ENCODE data around the gene ORC2. TPM values are rescaled to one million over a fixed set of nuclear protein-coding genes. Genes with fewer than 3 reads are reported as not detected.

The ORC2 gene
- total RNA-seq, 4 donors from 2014 or later = 6.2 to 22.5 (median 12.9) TPM

DNA sequence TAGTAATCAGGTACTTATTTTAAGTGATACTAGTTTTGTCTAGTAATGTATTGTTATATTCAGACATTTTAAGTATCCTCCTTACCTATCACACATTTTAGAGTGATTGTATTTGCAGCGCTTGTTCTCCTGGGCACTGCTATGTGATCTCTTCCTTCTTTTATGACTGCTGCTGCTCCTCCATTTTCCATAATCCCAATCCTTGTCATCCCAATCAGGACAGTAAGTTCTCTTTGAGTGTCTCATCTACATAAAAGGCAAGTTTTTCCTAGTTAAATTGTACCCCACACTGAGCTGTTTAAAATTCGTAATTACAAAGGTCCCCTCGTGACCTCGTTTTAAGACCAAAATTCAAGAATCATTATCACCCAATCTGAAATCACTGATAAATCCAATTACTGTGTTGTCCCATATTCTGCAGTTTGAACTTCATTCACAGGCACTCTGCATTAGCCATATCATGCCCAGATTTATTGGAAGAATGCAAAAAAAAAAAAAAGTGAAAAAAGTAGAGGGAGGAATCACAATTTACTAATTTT lies 101.8 kb downstream of the ORC2 start:
- Histone ChIP-seq H3K27me3 (no peaks in the 10 kb centered on the region), H3K9me3 (no peaks in the 10 kb centered on the region), H3K4me3 (peak overlapping the region; percentile 81 to 100 (median 94)), H3K4me1 (peaks cover 17 to 75% (median 27%) of the 10 kb centered on the region in 3 donors), H3K36me3 (peaks cover 24 to 47% (median 27%) of the 10 kb centered on the region in 3 donors), H3K27ac (peak overlapping the region; percentile 99 to 100 (median 100))
- no peak for TF ChIP-seq POLR2A (IDR thresholded peaks at IDR 0.05)
- TF ChIP-seq, protein P1, sequence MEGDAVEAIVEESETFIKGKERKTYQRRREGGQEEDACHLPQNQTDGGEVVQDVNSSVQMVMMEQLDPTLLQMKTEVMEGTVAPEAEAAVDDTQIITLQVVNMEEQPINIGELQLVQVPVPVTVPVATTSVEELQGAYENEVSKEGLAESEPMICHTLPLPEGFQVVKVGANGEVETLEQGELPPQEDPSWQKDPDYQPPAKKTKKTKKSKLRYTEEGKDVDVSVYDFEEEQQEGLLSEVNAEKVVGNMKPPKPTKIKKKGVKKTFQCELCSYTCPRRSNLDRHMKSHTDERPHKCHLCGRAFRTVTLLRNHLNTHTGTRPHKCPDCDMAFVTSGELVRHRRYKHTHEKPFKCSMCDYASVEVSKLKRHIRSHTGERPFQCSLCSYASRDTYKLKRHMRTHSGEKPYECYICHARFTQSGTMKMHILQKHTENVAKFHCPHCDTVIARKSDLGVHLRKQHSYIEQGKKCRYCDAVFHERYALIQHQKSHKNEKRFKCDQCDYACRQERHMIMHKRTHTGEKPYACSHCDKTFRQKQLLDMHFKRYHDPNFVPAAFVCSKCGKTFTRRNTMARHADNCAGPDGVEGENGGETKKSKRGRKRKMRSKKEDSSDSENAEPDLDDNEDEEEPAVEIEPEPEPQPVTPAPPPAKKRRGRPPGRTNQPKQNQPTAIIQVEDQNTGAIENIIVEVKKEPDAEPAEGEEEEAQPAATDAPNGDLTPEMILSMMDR (IDR thresholded peaks at IDR 0.05) = no peak
- 3 to 5% methylated on average over 4 of the region's 4 CpGs for WGBS, 2 donors
- no peak for DNase-seq
- intact Hi-C loops (cut with DNase I) = loop anchor here (5.0 kb wide), 1 partner anchor 49 kb away; the partner anchor contains the start of gene BZW1

- no peak for DNase-seq
- Histone ChIP-seq H3K4me3 (peak overlapping the region in 3 of 4 donors; percentile 81 to 97 (median 91)), H3K4me1 (peaks cover 17 to 74% (median 21%) of the 10 kb centered on the region in 3 donors), H3K27ac (peak overlapping the region in 3 of 4 donors; percentile 24 to 100 (median 99)), H3K36me3 (peaks cover 38 to 62% (median 41%) of the 10 kb centered on the region in 3 donors), H3K9me3 (no peaks in the 10 kb centered on the region), H3K27me3 (no peaks in the 10 kb centered on the region)
- no peak for TF ChIP-seq POLR2A (IDR thresholded peaks at IDR 0.05)
- intact Hi-C loops (cut with DNase I) = loop anchor here (5.0 kb wide), 1 partner anchor 48 kb away; the partner anchor contains the start of gene BZW1
- 26 to 37% methylated on average over 11 to 12 of the region's 12 CpGs for WGBS, 2 donors
Measured at GRCh38 chr2:200860092-200860795, 103.2 kb downstream of the ORC2 start.

Small RNAs within 50 kb of the gene (small RNA-seq; reads per million reads assigned to genes)
- gene RF00019 (0 reads per million in 4 donors), gene RNU6-312P (0 reads per million in 4 donors), gene RNU6-762P (0 reads per million in 4 donors)

Other genes with a start within 250 kb of the ORC2 start
- 100 to 1,000 TPM; 129 to 303 (median 251) TPM for gene BZW1, start 151.8 kb downstream of the ORC2 start, total RNA-seq
- gene CLK1, start 99.0 kb downstream of the ORC2 start, total RNA-seq = 100 to 1,000 TPM in 1 of 4 donors, 10 to 100 TPM in 3; 59.4 to 161 (median 74.7) TPM
- gene PPIL3, start 74.6 kb downstream of the ORC2 start, total RNA-seq = 10 to 100 TPM; 10.2 to 31.5 (median 12.8) TPM
- 10 to 100 TPM; 13.5 to 24.0 (median 19.2) TPM for gene NIF3L1, start 74.3 kb downstream of the ORC2 start, total RNA-seq
- gene HYCC2, start 108.0 kb upstream of the ORC2 start, total RNA-seq = 10 to 100 TPM in 2 of 4 donors, 1 to 10 TPM in 2; 9.1 to 20.7 (median 11.2) TPM
- 100 to 1,000 TPM in 1 of 4 donors, 10 to 100 TPM in 3; 63.6 to 111 (median 77.3) TPM for gene NDUFB3, start 108.3 kb upstream of the ORC2 start, total RNA-seq
- gene CFLAR, start 152.5 kb upstream of the ORC2 start, total RNA-seq = 100 to 1,000 TPM in 2 of 4 donors, 10 to 100 TPM in 2; 71.9 to 132 (median 114) TPM
- gene CASP10, start 219.5 kb upstream of the ORC2 start, total RNA-seq = 10 to 100 TPM in 3 of 4 donors, 1 to 10 TPM in 1; 9.0 to 22.0 (median 15.0) TPM

Data from esophagus squamous epithelium (tissue), 5 donors.